NK-92 (cell line): ENCODE results near the gene PRMT7.

ENCODE experiments used
- DNase-seq: peaks from one replicate; lab custom pipeline; 2025; ENCODE audit not compliant: unreplicated experiment; lab: John Stamatoyannopoulos, UW

Gene PRMT7

GRCh38 chr16:68300734-68301459, 9.9 kb upstream of the PRMT7 start:
- DNase-seq: no peak

DNA sequence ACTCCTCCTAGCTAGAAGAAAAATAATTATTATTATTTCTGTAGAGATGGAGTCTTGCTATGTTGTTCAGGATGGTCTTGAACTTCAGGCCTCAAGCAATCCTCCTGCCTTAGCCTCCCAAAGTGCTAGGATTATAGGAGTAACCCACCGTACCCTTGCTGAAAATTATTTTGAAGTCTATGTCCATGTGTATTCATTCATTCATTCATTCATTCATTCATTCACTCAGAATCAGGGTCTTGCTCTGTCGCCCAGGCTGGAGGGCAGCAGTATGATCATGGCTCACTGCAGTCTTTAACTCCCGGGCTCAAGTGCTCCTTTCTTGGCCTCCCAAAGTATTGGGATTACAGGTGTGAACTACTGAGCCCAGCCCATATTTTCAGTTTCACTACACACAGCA, 4.2 kb upstream of the PRMT7 start:
- DNase-seq: no peak

DNA sequence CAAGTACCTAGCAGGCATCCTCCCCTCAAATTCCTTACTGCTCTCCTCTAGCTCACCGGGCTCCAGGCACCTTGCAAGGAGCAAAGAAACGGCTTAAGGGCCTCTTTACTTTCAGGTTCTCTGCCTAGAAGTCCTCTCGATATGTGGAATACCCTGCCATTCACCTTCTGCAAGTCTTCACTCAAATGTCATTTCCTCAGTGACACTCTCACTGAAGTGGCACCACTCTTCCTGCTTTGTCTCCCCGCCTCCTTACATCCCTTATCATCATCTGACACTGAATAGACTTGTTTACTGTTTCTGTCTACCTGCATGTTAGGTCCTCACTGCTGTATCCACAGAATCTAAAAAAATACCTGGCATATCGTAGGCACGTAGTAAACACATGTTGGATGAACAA, 1.0 kb upstream of the PRMT7 start:
- no peak for DNase-seq

DNA sequence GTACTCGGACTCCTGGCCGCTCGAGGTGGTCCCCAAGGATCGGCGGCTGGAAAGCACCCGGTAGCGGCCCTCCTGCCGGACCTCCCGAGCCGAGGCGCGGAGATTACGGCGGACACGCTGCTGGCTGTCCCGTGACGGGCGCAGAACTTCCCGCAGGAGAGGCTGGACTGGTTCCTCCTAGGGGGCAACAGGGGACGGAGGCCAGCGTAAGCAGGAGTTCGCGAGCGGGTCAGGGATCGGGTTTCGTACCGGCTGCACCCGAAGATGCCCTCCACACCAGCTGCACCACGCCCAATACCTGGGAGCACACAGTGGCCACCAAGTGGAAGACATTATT, 414 bp upstream of the PRMT7 start:
- no peak for DNase-seq

DNA sequence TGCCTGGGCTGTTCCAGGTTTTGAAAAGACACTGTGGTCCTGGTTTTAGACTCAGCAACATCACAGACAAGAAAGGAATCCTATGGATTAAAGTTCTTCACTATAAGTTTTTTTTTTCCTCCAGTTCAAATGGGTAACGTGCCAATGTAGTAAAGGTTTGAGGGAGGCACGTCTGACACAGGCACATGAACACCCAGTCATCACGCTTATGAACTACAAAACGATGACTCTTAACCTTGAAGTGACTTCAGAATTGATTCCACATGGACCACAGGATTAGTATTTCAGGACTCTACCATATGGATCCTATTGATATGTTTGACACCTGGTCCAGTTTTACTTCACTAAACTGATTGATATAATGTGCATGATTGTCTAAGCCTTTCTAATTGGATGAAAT, 2.3 kb downstream of the PRMT7 start:
- no peak for DNase-seq

GRCh38 chr16:68319185-68319908, 8.5 kb downstream of the PRMT7 start:
- no peak for DNase-seq

DNA sequence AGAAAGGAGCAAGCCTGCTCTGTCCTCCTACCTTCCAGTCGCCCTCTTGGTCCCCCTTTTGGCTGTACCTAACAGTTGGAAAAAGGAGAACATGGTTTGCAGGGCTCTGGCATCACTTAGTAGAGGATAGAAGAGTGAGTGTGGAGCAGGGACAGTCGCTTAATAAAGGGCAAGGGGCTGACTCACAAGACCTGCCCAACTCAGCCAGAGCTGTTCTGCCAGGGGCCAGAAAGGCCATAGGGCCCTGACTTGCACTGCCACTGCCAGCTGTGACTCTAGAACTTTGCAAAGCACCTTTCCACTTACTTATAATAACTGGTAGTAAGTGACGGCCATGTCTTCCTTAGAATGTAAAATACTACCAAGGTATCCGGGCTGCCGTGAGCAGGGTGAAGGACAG, 13.5 kb downstream of the PRMT7 start:
- DNase-seq: no peak

GRCh38 chr16:68324780-68325357, 14.1 kb downstream of the PRMT7 start:
- DNase-seq: no peak

GRCh38 chr16:68328151-68328859, 17.5 kb downstream of the PRMT7 start:
- no peak for DNase-seq

DNA sequence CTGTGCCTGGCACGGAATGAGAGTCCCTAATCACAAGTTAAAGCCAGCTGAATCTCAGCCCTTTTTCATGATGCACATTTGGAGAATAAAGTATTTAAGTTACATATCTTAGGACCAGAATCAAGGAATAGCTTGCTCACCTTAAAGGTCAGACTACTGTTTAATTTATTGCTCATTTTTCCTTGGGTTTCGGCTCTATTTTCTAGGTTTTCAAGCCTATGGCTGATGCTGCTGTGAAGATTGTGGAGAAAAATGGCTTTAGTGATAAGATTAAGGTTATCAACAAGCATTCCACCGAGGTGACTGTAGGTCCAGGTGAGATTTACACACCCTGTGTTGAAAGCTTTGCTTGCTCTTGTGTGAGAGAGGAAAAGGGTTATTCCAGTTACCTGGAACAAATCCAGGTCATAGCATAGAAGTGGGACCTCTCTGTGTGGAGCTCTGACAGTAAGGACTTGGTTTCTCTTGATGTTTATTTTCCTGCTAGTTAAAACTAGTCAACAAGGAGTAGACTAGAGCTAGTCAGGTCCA, 18.1 kb downstream of the PRMT7 start:
- no peak for DNase-seq

- DNase-seq: no peak
Observed at GRCh38 chr16:68331879-68332410, 21.1 kb downstream of the PRMT7 start.

DNA sequence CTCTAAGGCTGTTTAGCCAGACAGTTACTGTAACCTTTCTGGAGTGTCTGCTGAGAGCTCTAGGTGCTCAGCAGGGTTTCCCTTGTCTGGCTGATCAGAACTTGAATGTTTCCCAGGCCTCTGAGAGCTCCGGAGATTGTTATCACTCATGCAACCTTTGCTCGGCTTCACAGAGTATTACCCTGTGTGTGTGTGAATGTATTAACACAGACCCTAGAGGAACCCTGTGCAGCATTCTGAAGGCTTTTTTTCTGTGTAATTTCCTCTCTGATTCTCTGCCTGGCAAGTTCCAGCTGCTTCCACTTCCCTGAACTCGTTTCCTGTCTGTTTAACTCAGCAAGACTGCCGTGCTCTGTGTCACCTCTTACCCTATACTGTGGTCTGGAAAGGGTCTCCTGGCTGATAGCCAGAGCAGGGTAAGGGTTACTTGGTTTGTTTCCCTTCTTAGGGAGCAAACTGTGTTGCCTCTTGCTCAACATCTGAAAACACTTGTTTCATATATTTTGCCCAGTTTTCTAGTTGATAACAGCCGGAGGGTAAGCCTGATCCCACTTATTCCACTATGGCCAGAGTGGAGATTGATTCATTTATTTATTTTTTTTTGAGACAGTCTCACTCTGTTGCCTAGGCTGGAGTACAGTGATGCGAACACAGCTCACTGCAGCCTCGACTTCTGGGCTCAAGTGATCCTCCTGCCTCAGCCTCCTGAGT, 21.7 kb downstream of the PRMT7 start:
- no peak for DNase-seq

DNA sequence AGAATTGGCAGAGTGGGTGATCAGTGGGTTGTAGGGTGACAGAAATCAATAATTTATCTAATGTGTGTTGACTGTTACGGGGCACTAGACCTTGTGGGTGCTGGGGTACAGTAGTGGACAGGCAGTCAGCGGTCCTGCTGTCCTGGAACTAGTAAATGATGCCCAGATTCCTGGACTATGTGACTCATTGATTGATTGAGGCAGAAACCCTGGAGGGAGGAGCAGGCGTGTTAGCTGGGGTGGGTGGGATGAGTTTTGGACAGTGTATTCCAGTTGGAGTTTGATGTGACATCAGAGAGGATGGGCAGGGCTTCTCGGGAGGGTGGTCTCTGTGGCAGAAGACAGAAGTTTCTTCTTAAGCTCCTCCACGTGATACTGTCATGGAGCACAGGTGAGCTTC, 24.4 kb downstream of the PRMT7 start:
- DNase-seq: no peak

DNA sequence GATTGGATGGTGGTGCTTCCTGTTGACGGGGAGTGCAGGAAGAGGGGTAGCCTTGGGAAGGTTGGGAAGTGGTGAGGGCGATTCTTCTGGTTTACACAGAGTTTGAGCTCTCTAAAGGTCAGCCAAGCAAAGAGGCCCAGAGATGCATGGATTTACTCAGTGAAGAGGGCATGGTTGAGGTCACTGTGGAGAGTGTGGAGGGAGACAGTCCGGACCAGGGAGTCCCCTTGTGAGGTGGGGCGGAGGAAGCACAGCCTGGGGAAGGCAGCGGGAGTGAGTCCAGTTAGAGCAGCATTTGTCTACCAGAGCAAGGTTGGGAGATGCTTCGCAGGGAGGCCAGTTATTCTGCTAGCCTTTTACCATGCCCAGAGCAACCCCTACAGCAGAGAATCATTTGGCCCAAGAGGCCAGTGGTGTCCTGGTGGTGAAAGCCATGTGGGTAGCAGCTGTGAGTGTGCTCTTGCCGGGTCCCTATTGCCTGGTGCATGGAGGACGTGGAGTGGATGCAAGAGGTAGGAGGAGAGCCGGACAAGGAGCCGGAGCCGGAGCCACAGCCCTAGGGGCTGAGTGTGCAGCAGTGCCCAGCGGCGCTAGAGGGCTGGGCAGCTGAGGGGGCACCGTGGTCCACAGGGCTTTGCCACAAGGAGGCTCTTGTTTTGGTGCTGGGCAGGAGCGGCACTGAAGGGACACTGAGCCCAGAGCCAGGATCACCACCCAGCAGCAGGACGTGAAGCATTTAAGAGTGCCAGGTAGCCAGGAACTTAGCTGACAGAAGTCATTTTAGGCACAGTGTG, 27.7 kb downstream of the PRMT7 start:
- no peak for DNase-seq

- DNase-seq: no peak
Observed at GRCh38 chr16:68339214-68339613, 28.4 kb downstream of the PRMT7 start.

DNA sequence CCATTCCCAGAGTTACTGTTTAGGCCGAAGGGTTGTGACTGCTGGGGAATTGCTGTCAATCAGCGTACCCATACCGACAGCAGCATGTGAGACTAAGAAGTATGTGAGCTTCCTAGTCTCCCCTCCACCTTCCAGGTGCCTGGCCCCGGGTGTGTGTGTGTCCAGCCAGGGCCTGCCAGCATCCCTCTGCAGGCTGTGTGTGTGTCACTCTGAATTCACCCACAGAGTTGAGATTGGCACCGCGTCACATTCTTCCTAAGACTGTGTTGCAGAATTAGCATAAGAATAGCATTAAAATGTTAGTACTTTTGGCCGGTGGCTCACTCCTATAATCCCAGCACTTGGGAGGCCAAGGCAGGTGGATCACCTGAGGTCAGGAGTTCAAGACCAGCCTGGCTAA, 31.8 kb downstream of the PRMT7 start:
- no peak for DNase-seq

- DNase-seq: no peak
Observed at GRCh38 chr16:68343137-68343536, 32.3 kb downstream of the PRMT7 start.

GRCh38 chr16:68344252-68344651, 33.4 kb downstream of the PRMT7 start:
- DNase-seq: no peak

GRCh38 chr16:68345351-68345810, 34.6 kb downstream of the PRMT7 start:
- no peak for DNase-seq
